C4-2B (cell line): Measurements from ENCODE around the gene TEX13C.

Experiments used
- ZFX ChIP-seq: fragments of 450-650 bp; IDR thresholded peaks from 2 replicates; pipeline ENCODE4 v1.6.1; 2017
- TF ChIP-seq, protein P1 (sequence below): fragments of 450-650 bp; conservative IDR thresholded peaks from 2 replicates; pipeline ENCODE4 v1.5.1; 2017; ENCODE audit warnings: mild to moderate bottlenecking

DNA sequence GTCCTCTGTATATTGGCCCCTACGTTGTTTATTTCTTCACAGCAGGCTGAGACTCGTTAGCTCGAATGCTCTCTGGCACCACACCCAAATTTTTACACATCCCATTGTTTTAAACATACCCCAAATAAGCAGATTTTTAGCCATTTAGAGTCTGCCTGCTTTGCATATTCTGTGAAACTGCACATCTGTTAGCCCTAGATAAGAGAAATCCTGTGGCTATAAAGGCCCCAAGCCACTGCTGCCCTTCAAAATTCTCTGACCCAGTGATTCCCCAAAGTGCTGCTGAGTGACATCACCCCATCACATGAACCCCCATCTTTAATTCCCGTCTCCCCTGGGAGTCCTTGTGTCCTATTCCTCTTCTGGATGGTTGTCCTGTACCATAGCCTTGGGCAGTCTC, 20.8 kb downstream of the TEX13C start:
- TF ChIP-seq, protein P1, sequence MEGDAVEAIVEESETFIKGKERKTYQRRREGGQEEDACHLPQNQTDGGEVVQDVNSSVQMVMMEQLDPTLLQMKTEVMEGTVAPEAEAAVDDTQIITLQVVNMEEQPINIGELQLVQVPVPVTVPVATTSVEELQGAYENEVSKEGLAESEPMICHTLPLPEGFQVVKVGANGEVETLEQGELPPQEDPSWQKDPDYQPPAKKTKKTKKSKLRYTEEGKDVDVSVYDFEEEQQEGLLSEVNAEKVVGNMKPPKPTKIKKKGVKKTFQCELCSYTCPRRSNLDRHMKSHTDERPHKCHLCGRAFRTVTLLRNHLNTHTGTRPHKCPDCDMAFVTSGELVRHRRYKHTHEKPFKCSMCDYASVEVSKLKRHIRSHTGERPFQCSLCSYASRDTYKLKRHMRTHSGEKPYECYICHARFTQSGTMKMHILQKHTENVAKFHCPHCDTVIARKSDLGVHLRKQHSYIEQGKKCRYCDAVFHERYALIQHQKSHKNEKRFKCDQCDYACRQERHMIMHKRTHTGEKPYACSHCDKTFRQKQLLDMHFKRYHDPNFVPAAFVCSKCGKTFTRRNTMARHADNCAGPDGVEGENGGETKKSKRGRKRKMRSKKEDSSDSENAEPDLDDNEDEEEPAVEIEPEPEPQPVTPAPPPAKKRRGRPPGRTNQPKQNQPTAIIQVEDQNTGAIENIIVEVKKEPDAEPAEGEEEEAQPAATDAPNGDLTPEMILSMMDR: no peak
- TF ChIP-seq ZFX: no peak
